ENCODE measurements around the gene UBL4A.
"Not testable (repeated sequence)": the region's sequence is repeated elsewhere in the genome, so short reads cannot be mapped to it uniquely, and the experiment has no call there.

UBL4A gene

GRCh38 chrX:154502098-154502497, 15.7 kb upstream of the UBL4A start:
- TF ChIP-seq, protein P1, sequence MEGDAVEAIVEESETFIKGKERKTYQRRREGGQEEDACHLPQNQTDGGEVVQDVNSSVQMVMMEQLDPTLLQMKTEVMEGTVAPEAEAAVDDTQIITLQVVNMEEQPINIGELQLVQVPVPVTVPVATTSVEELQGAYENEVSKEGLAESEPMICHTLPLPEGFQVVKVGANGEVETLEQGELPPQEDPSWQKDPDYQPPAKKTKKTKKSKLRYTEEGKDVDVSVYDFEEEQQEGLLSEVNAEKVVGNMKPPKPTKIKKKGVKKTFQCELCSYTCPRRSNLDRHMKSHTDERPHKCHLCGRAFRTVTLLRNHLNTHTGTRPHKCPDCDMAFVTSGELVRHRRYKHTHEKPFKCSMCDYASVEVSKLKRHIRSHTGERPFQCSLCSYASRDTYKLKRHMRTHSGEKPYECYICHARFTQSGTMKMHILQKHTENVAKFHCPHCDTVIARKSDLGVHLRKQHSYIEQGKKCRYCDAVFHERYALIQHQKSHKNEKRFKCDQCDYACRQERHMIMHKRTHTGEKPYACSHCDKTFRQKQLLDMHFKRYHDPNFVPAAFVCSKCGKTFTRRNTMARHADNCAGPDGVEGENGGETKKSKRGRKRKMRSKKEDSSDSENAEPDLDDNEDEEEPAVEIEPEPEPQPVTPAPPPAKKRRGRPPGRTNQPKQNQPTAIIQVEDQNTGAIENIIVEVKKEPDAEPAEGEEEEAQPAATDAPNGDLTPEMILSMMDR (IDR thresholded peaks at IDR 0.05; ENCODE audit: low read depth, low read length, missing control alignments): no peak
- DNase-seq (ENCODE audit: low read depth): no peak
- H3K4me3 ChIP-seq (ENCODE audit: low read depth, low read length): no peak overlapping the region
- in situ Hi-C loops (cut with HindIII; ENCODE audit: low sequenced_read_pairs): no loop called here

- H3K4me3 ChIP-seq (ENCODE audit: low read depth, low read length); DNase-seq (ENCODE audit: low read depth); in situ Hi-C loops (cut with HindIII; ENCODE audit: low sequenced_read_pairs): not testable (repeated sequence)
Measured at GRCh38 chrX:154501423-154501822, 15.0 kb upstream of the UBL4A start.

GRCh38 chrX:154496591-154497137, 10.2 kb upstream of the UBL4A start:
- in situ Hi-C loops (cut with HindIII; ENCODE audit: low sequenced_read_pairs); H3K4me3 ChIP-seq (ENCODE audit: low read depth, low read length); DNase-seq (ENCODE audit: low read depth): not testable (repeated sequence)

DNA sequence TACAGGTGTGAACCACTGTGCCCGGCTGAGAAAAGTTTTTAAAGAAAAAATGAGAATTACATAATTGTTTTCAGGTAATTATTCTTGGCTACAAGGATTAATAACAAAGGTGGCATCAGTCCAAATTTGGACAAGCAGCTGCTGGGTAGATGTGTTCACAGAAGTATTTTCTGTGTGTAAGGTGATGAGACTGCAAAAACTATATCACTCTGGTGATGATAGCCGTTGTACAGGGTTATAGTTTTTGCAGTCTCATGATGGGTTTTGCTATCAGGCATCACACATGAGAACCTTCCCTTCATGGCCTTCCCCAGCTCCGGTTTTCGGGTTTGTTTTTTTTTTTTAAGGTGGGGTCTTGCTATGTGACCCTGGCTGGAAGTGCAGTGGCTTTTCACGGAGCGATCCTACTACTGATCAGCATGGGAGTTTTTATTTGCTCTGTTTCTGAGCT, 9.1 kb upstream of the UBL4A start:
- in situ Hi-C loops (cut with HindIII; ENCODE audit: low sequenced_read_pairs): no loop called here
- TF ChIP-seq, protein P1 (IDR thresholded peaks at IDR 0.05; ENCODE audit: low read depth, low read length, missing control alignments): no peak
- no peak overlapping the region for H3K4me3 ChIP-seq (ENCODE audit: low read depth, low read length)
- DNase-seq (ENCODE audit: low read depth): no peak

DNA sequence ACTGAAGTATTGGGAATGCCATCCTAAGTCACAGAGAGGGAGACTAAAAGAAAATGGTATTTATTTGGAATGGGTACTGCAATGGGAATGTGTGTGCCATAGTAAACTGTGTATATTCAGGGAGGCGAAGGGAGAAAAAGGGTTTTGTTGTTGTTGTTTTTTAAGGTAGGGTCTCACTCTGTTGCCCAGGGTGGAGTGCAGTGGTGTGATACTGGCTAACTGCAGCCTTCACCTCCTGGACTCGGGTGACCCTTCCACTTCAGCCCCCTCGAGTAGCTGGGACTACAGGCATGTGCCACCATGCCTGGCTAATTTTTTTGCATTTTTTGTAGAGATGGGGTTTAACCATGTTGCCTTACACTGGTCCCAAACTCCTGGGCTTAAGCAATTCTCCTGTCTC, 8.3 kb upstream of the UBL4A start:
- in situ Hi-C loops (cut with HindIII; ENCODE audit: low sequenced_read_pairs): no loop called here
- no peak for DNase-seq (ENCODE audit: low read depth)
- H3K4me3 ChIP-seq (ENCODE audit: low read depth, low read length): no peak overlapping the region
- TF ChIP-seq, protein P1 (IDR thresholded peaks at IDR 0.05; ENCODE audit: low read depth, low read length, missing control alignments): no peak

- peak within 1 kb of the TSS; percentile 52 for H3K4me3 ChIP-seq (ENCODE audit: low read depth, low read length)
- in situ Hi-C loops (cut with HindIII; ENCODE audit: low sequenced_read_pairs): no loop called here
- DNase-seq (ENCODE audit: low read depth): peak; percentile 81
- TF ChIP-seq, protein P1 (IDR thresholded peaks at IDR 0.05; ENCODE audit: low read depth, low read length, missing control alignments): no peak
Measured at GRCh38 chrX:154490414-154491083, 4.1 kb upstream of the UBL4A start, which contains the start of gene SLC10A3. SLC10A3 (minus strand) TSS chrX:154490629; CDS start chrX:154488940, 1,689 bp downstream.

- TF ChIP-seq, protein P1 (IDR thresholded peaks at IDR 0.05; ENCODE audit: low read depth, low read length, missing control alignments): no peak
- peak overlapping the region; percentile 52 for H3K4me3 ChIP-seq (ENCODE audit: low read depth, low read length)
- in situ Hi-C loops (cut with HindIII; ENCODE audit: low sequenced_read_pairs): no loop called here
- DNase-seq (ENCODE audit: low read depth): peak; percentile 15
Measured at GRCh38 chrX:154490021-154490413, 3.6 kb upstream of the UBL4A start.

Data from astrocyte of the cerebellum (primary cell).